H1 (cell line): Measurements from ENCODE around the gene MMP17. TPM values are rescaled to one million over a fixed set of nuclear protein-coding genes. Genes with fewer than 3 reads are reported as not detected.

ENCODE experiments used
- CTCF ChIA-PET: fragments of 300-600 bp; sonication (Branson Sonifier 250); formaldehyde crosslinking; loops from one replicate; lab custom pipeline; 2021; ENCODE audit not compliant: partially characterized antibody; lab: Charles Lee
- POLR2A ChIA-PET: fragments of 300-600 bp; sonication (Branson Sonifier 250); formaldehyde crosslinking; loops from one replicate; lab custom pipeline; 2021; ENCODE audit warnings: inconsistent platforms; ENCODE audit not compliant: partially characterized antibody; lab: Charles Lee
- DNase-seq, 2 experiments: peaks; one replicate each; pipeline versions ENCODE4 v3.0.0 to v3.0.0-alpha.2; 2010 to 2022; ENCODE audit warnings: low spot score in 2 of 2, low read depth in 1 of 2, mixed read lengths in 1 of 2
- FAIRE-seq: peaks from 2 replicates; lab custom pipeline; 2011; peaks lifted over from hg19 to GRCh38; lab: Jason Lieb, UNC
- H2AFZ ChIP-seq: 2 replicates; pipeline ENCODE4 v1.8.1; 2012; ENCODE audit warnings: low read length, inconsistent platforms
- H2AK5ac ChIP-seq: 2 replicates; pipeline ENCODE4 v1.6.1; 2013; ENCODE audit warnings: low read depth, low read length
- H2BK120ac ChIP-seq: replicated peaks from 2 replicates; pipeline ENCODE3; 2013; ENCODE audit warnings: low read depth, low read length, inconsistent platforms
- H2BK12ac ChIP-seq: 2 replicates; pipeline ENCODE4 v1.6.1; 2013; ENCODE audit warnings: low read depth, low read length
- H2BK15ac ChIP-seq: 2 replicates; pipeline ENCODE4 v1.6.1; 2013; ENCODE audit warnings: low read length
- H2BK20ac ChIP-seq: 2 replicates; pipeline ENCODE4 v1.6.1; 2013; ENCODE audit warnings: low read length
- H2BK5ac ChIP-seq: 2 replicates; pipeline ENCODE4 v1.6.1; 2013; ENCODE audit warnings: low read depth, low read length
- H3K14ac ChIP-seq: 2 replicates; pipeline ENCODE4 v1.6.1; 2013; ENCODE audit warnings: inconsistent platforms; ENCODE audit not compliant: insufficient read length
- H3K18ac ChIP-seq: 2 replicates; pipeline ENCODE4 v1.6.1; 2013; ENCODE audit warnings: low read length; ENCODE audit errors: extremely low read depth
- H3K23ac ChIP-seq: 2 replicates; pipeline ENCODE4 v1.6.1; 2013; ENCODE audit warnings: inconsistent platforms; ENCODE audit not compliant: insufficient read length
- H3K23me2 ChIP-seq: 2 replicates; pipeline ENCODE4 v1.6.1; 2013; ENCODE audit warnings: low read depth, low read length
- H3K27ac ChIP-seq: 2 replicates; pipeline ENCODE4 v1.6.1; 2011; ENCODE audit warnings: low read depth, low read length, inconsistent platforms
- H3K27me3 ChIP-seq, 4 experiments: replicated peaks in 1 of 4; 1 replicate in 1 of 4; 2 replicates in 3 of 4; pipeline versions ENCODE4 v1.6.1 to v1.8.1; 2011 to 2013; ENCODE audit warnings: low read length in 3 of 4, mild to moderate bottlenecking in 3 of 4, inconsistent platforms in 2 of 4, mixed read lengths in 2 of 4, moderate library complexity in 1 of 4; ENCODE audit not compliant: control insufficient read depth in 3 of 4, insufficient read depth in 3 of 4; ENCODE audit errors: extremely low read depth in 1 of 4
- H3K36me3 ChIP-seq, 4 experiments: 2 replicates each; pipeline versions ENCODE4 v1.6.1 to v1.8.1; 2011 to 2013; ENCODE audit warnings: mild to moderate bottlenecking in 4 of 4, low read length in 3 of 4, moderate library complexity in 2 of 4, control low read depth in 1 of 4, inconsistent platforms in 1 of 4; ENCODE audit not compliant: insufficient read depth in 4 of 4, control insufficient read depth in 2 of 4
- H3K4ac ChIP-seq: replicated peaks from 2 replicates; pipeline ENCODE3; 2013; ENCODE audit warnings: low read length, low read depth, mixed read lengths, inconsistent platforms; ENCODE audit not compliant: insufficient read length
- H3K4me1 ChIP-seq, 4 experiments: replicated peaks in 1 of 4; 1 replicate in 1 of 4; 2 replicates in 3 of 4; pipeline versions ENCODE4 v1.6.1 to v1.8.1; 2011 to 2013; ENCODE audit warnings: low read length in 3 of 4, inconsistent platforms in 2 of 4, mixed read lengths in 1 of 4; ENCODE audit not compliant: insufficient read depth in 4 of 4, control insufficient read depth in 3 of 4
- H3K4me2 ChIP-seq, 2 experiments: 2 replicates each; pipeline versions ENCODE4 v1.6.1 to v1.8.1; 2011 to 2013; ENCODE audit warnings: low read depth in 2 of 2, low read length in 2 of 2, control low read depth in 1 of 2, inconsistent platforms in 1 of 2, mild to moderate bottlenecking in 1 of 2; ENCODE audit not compliant: insufficient read depth in 1 of 2
- H3K4me3 ChIP-seq, 4 experiments: fragments of 200-600, 300-600 bp in 1 of 4; sonication (generic), shearing (Covaris generic), sonication (Bioruptor Twin) in 1 of 4; 2 replicates each; pipeline versions ENCODE4 v1.5.1 to v1.8.1; 2011 to 2016; ENCODE audit warnings: low read length in 4 of 4, low read depth in 3 of 4, control low read depth in 2 of 4, inconsistent platforms in 2 of 4, mild to moderate bottlenecking in 2 of 4, mixed read lengths in 1 of 4, moderate library complexity in 1 of 4; ENCODE audit not compliant: insufficient read depth in 2 of 4; ENCODE audit errors: extremely low read depth in 1 of 4
- H3K56ac ChIP-seq: replicated peaks from 2 replicates; pipeline ENCODE3; 2013; ENCODE audit warnings: low read depth, mild to moderate bottlenecking, mixed read lengths, low read length, inconsistent platforms; ENCODE audit not compliant: insufficient read length
- H3K79me1 ChIP-seq: 2 replicates; pipeline ENCODE4 v1.6.1; 2013; ENCODE audit warnings: low read depth, low read length, control low read depth
- H3K79me2 ChIP-seq, 2 experiments: 2 replicates each; pipeline versions ENCODE4 v1.6.1 to v1.8.1; 2012 to 2013; ENCODE audit warnings: low read length in 2 of 2, mild to moderate bottlenecking in 2 of 2, inconsistent platforms in 1 of 2; ENCODE audit not compliant: insufficient read depth in 2 of 2, control insufficient read depth in 1 of 2
- H3K9ac ChIP-seq, 4 experiments: replicated peaks in 1 of 4; 1 replicate in 1 of 4; 2 replicates in 3 of 4; pipeline versions ENCODE4 v1.6.1 to v1.8.1; 2011 to 2013; ENCODE audit warnings: low read depth in 3 of 4, low read length in 3 of 4, control low read depth in 2 of 4, mild to moderate bottlenecking in 2 of 4, moderate library complexity in 2 of 4, inconsistent platforms in 1 of 4; ENCODE audit errors: extremely low read depth in 1 of 4
- H3K9me3 ChIP-seq, 2 experiments: 2 replicates each; pipeline versions ENCODE4 v1.6.1 to v1.8.1; 2012 to 2013; ENCODE audit warnings: mild to moderate bottlenecking in 2 of 2, moderate library complexity in 2 of 2, control low read depth in 1 of 2, inconsistent platforms in 1 of 2, low read depth in 1 of 2, low read length in 1 of 2, mixed read lengths in 1 of 2; ENCODE audit not compliant: insufficient read depth in 2 of 2
- H4K20me1 ChIP-seq, 2 experiments: replicated peaks in 1 of 2; 2 replicates each; pipeline versions ENCODE3 to v1.8.1; 2011 to 2013; ENCODE audit warnings: inconsistent platforms in 2 of 2, low read length in 2 of 2, mild to moderate bottlenecking in 1 of 2; ENCODE audit not compliant: insufficient read depth in 2 of 2, control insufficient read depth in 1 of 2
- H4K5ac ChIP-seq: 2 replicates; pipeline ENCODE4 v1.6.1; 2013; ENCODE audit warnings: low read length, low read depth, mixed read lengths, inconsistent platforms; ENCODE audit not compliant: insufficient read length
- H4K8ac ChIP-seq: 2 replicates; pipeline ENCODE4 v1.8.0; 2013; ENCODE audit warnings: mild to moderate bottlenecking, moderate library complexity, low read length, inconsistent platforms; ENCODE audit not compliant: insufficient read depth; ENCODE audit errors: extremely low read depth
- H4K91ac ChIP-seq: replicated peaks from 2 replicates; pipeline ENCODE3; 2013; ENCODE audit warnings: low read length, mixed read lengths, inconsistent platforms; ENCODE audit not compliant: insufficient read length
- BACH1 ChIP-seq: IDR thresholded peaks from 2 replicates; pipeline ENCODE4 v1.6.1; 2012; ENCODE audit warnings: low read length, improper control_type of control experiment
- CEBPB ChIP-seq: IDR thresholded peaks from 2 replicates; pipeline ENCODE4 v1.6.1; 2012; ENCODE audit warnings: low read depth, low read length
- JUN ChIP-seq: IDR thresholded peaks from 2 replicates; pipeline ENCODE4 v1.6.1; 2011; ENCODE audit warnings: low read depth, mild to moderate bottlenecking, improper control_type of control experiment, low read length
- MAFK ChIP-seq: IDR thresholded peaks from 2 replicates; pipeline ENCODE4 v1.6.1; 2012; ENCODE audit warnings: low read depth, mild to moderate bottlenecking, improper control_type of control experiment, low read length
- RAD21 ChIP-seq, 2 experiments: IDR thresholded peaks in 1 of 2; conservative IDR thresholded peaks in 1 of 2; 2 replicates each; pipeline ENCODE4 v1.6.1; 2011; ENCODE audit warnings: low read depth in 2 of 2, low read length in 2 of 2, improper control_type of control experiment in 1 of 2, inconsistent platforms in 1 of 2, mild to moderate bottlenecking in 1 of 2, moderate library complexity in 1 of 2
- RBBP5 ChIP-seq: IDR thresholded peaks from 2 replicates; pipeline ENCODE4 v1.7.1; 2012; ENCODE audit warnings: low read depth, mild to moderate bottlenecking, inconsistent platforms, low read length, moderate library complexity, borderline replicate concordance
- RFX5 ChIP-seq: IDR thresholded peaks from 2 replicates; pipeline ENCODE4 v1.6.1; 2011; ENCODE audit warnings: low read depth, low read length, improper control_type of control experiment, borderline replicate concordance
- RXRA ChIP-seq: IDR thresholded peaks from 2 replicates; pipeline ENCODE4 v1.6.1; 2011; ENCODE audit warnings: low read depth, mild to moderate bottlenecking, low read length, moderate library complexity; ENCODE audit not compliant: insufficient read depth
- SIRT6 ChIP-seq: IDR thresholded peaks from one replicate; pipeline ENCODE4 v1.7.1; 2012; ENCODE audit warnings: low read length, inconsistent platforms
- SIX5 ChIP-seq: IDR thresholded peaks from 2 replicates; pipeline ENCODE4 v1.6.1; 2011; ENCODE audit warnings: mild to moderate bottlenecking, low read depth, low read length
- whole genome bisulfite sequencing, 2 experiments: shearing (Covaris generic) in 1 of 2; methylation state at CpG; one replicate each; pipeline versions ENCODE4 v1.1.6 to v1.1.7; 2013 to 2015; ENCODE audit warnings: low lambda C conversion rate in 2 of 2, mixed read lengths in 2 of 2, inconsistent platforms in 1 of 2, low coverage in 1 of 2, missing lambda C conversion rate in 1 of 2; ENCODE audit not compliant: insufficient replicate concordance in 2 of 2, insufficient coverage in 1 of 2, insufficient read length in 1 of 2; ENCODE audit errors: extremely low coverage in 1 of 2, missing lambda C conversion rate in 1 of 2; 5-methylcytosine and 5-hydroxymethylcytosine counted together
- long read RNA-seq, 2 experiments: library from RNA in 1 of 2; library from capped mRNA in 1 of 2; stranded (forward); transcript quantifications; one replicate each; pipeline ENCODE4 v2.0.0, GENCODE V29; 2021; ENCODE audit warnings: inconsistent platforms in 1 of 2
- polyA minus RNA-seq, 3 experiments: library from RNA; depleted of rRNA, polyadenylated mRNA; stranded (reverse); fragments of >200 nt; gene quantifications; 1 replicate in 2 of 3; 2 replicates in 1 of 3; pipeline ENCODE4 v1.2.3, GENCODE V29; 2011
- polyA plus RNA-seq, 7 experiments: library from polyadenylated mRNA; depleted of rRNA in 3 of 7; stranded (reverse) in 5 of 7; unstranded in 2 of 7; fragments of >200 nt in 5 of 7; fragments of 200-250 nt in 2 of 7; gene quantifications; 1 replicate in 5 of 7; 2 replicates in 1 of 7; 4 replicates in 1 of 7; pipeline versions ENCODE4 v1.2.1 to v1.2.3, GENCODE V29; 2011 to 2013; ENCODE audit warnings: missing spikeins in 2 of 7, mixed read lengths in 2 of 7
- total RNA-seq: library from RNA; stranded (reverse); fragmentation: NEBNext Ultra II Directional; extraction: Animal tissue kit (Norgen Biotek cat#: 25700); gene quantifications from 2 replicates; pipeline ENCODE4 v1.2.1, GENCODE V29; 2021

MMP17 gene
- total RNA-seq = 34.4 and 41.3 TPM in 2 replicates
- polyA plus RNA-seq (2011; rRNA removed) = 53.8 and 55.7 TPM in 2 replicates
- 44.7 TPM for polyA plus RNA-seq (2011; cell fraction: cytosol; rRNA removed)
- 141 TPM for polyA plus RNA-seq (2011; cell fraction: nucleus; rRNA removed)
- polyA plus RNA-seq (2012, experiment 1 of 2) = 22.5 to 51.9 TPM (median 46.7 TPM) in 4 replicates
- polyA plus RNA-seq (2012, experiment 2 of 2) = 23.0 TPM
- polyA plus RNA-seq (2013, experiment 1 of 2) = 35.2 TPM
- polyA plus RNA-seq (2013, experiment 2 of 2) = 33.5 TPM
- polyA minus RNA-seq (2011; rRNA and poly(A)+ RNA removed) = 17.4 and 19.1 TPM in 2 replicates
- 24.2 TPM for polyA minus RNA-seq (2011; cell fraction: cytosol; rRNA and poly(A)+ RNA removed)
- 47.2 TPM for polyA minus RNA-seq (2011; cell fraction: nucleus; rRNA and poly(A)+ RNA removed)
- long read RNA-seq, experiment 1 = 0 reads
- long read RNA-seq, experiment 2 = 0 reads

DNA sequence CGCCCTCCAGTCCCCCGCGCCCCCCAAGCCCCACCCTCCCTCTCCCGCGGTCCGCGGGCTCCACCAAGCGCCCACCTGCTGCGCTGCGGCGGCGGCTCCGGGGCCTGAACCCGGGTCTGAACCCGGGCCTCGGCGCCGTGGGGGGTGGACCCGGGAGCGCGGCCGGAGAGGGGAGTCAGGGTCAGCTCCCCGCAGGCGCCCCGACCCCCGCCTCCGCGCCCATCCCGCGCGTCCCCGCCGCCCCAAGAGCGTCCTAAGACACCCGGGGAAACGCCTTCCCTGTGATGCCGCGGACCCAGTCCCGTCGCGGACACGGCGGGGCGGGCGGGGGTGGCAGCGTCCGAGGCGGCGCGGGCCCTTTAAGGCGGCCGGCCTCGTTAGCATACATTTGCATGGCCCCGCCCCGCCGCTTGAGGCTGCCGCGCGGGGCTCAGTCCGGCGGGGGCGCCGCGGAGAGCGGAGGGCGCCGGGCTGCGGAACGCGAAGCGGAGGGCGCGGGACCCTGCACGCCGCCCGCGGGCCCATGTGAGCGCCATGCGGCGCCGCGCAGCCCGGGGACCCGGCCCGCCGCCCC lies at the start of gene MMP17:
Gene MMP17, plus strand, starts transcription at position 433 of the 574 bp plus-strand sequence. Its CDS starts 102 bp downstream, at position 535.
- Histone ChIP-seq H3K14ac (no peak within 1 kb of the TSS), H3K4me3 (peak within 1 kb of the TSS; percentile 43 to 68 (median 59)), H2BK5ac (no peak within 1 kb of the TSS), H3K18ac (peak within 1 kb of the TSS; percentile 78), H3K4ac (no peak within 1 kb of the TSS), H3K4me1 (peaks cover 0 to 25% (median 15%) of the 10 kb centered on the region in 4 experiments; a peak in 6 of 7 replicates), H3K9ac (peak within 1 kb of the TSS in 3 of 4 experiments; percentile 35 to 61 (median 41); a peak in 5 of 7 replicates), H2AFZ (no peak within 1 kb of the TSS), H2BK15ac (peak within 1 kb of the TSS; percentile 72; the same call in 1 of the 2 replicates), H2AK5ac (no peak within 1 kb of the TSS; the same call in 1 of the 2 replicates), H2BK120ac (peak within 1 kb of the TSS; percentile 47), H3K79me1 (no peaks in the 10 kb centered on the region), H2BK12ac (peak within 1 kb of the TSS; percentile 80; the same call in 1 of the 2 replicates), H4K8ac (peak within 1 kb of the TSS; percentile 79), H4K5ac (no peak within 1 kb of the TSS), H2BK20ac (no peak within 1 kb of the TSS), H3K79me2 (peaks cover 0 to 22% of the 10 kb centered on the region in 2 experiments; a peak in 1 of 4 replicates), H3K23me2 (peaks cover 16% of the 10 kb centered on the region; the same call in 1 of the 2 replicates), H3K4me2 (peak within 1 kb of the TSS; percentile 57 to 92), H3K36me3 (no peaks in the 10 kb centered on the region; a peak in 1 of 8 replicates), H3K9me3 (no peaks in the 10 kb centered on the region), H3K27me3 (peaks cover 2 to 17% (median 13%) of the 10 kb centered on the region in 4 experiments; a peak in 6 of 7 replicates), H3K27ac (no peak within 1 kb of the TSS), H3K23ac (no peak within 1 kb of the TSS), H4K20me1 (peaks cover 2 to 18% of the 10 kb centered on the region in 2 experiments), H3K56ac (no peak within 1 kb of the TSS), H4K91ac (peak within 1 kb of the TSS; percentile 74)
- WGBS, 2 experiments = 0% methylated on average over 1 of the region's 86 CpGs; no CpG with 5 or more reads in 1 of the 2 experiments
- ChIA-PET CTCF (interaction anchor here (0.6 to 1.2 kb wide), 2 partner anchors 15 to 44 kb away, joined by 3 read pairs; no protein-coding TSS in a partner anchor), POLR2A (interaction anchor here (0.9 to 1.1 kb wide), 2 partner anchors 17 to 73 kb away, joined by 3 to 6 read pairs; no protein-coding TSS in a partner anchor)
- peak in 1 of 2 experiments; percentile 77 for DNase-seq
- FAIRE-seq = no peak
- TF ChIP-seq RBBP5 (no peak), RAD21 (IDR thresholded peaks at IDR 0.05 in 1 of 2, conservative IDR thresholded peaks at IDR 0.05 in 1 of 2; ENCODE audit: low read depth in 2 of 2, low read length in 2 of 2) (peak; percentile 22 to 41; a peak in 2 of 4 replicates), BACH1 (peak; percentile 25; the same call in 1 of the 2 replicates), SIRT6 (no peak), CEBPB (no peak), JUN (no peak), RFX5 (no peak), SIX5 (no peak), MAFK (no peak), RXRA (no peak)
